Endothelial cell of umbilical vein (primary cell): ENCODE measurements around the gene RBM4. TPM values are rescaled to one million over a fixed set of nuclear protein-coding genes. Genes with fewer than 3 reads are reported as not detected.

Source experiments
- BruUV-seq: library from RNA; stranded (reverse); fragments of 400-500 nt; replicated peaks from 2 replicates; lab custom pipeline; 2021; lab: Mats Ljungman, UMichigan
- CTCF ChIA-PET: fragments of 300-600, 350-600 bp; sonication (Branson Sonifier 250); formaldehyde crosslinking; loops from one replicate; lab custom pipeline; 2021; ENCODE audit warnings: antibody characterized with exemption, inconsistent platforms; lab: Charles Lee
- POLR2A ChIA-PET: fragments of 300-600, 350-600 bp; sonication (Branson Sonifier 250); formaldehyde crosslinking; loops from one replicate; lab custom pipeline; 2021; ENCODE audit warnings: antibody characterized with exemption, inconsistent platforms; lab: Charles Lee
- DNase-seq: peaks from one replicate; pipeline ENCODE4 v3.0.0-alpha.2; 2011; ENCODE audit warnings: low read depth, low spot score
- FAIRE-seq: peaks from 2 replicates; lab custom pipeline; 2011; peaks lifted over from hg19 to GRCh38; lab: Jason Lieb, UNC
- H2AFZ ChIP-seq: 2 replicates; pipeline ENCODE4 v1.6.0; 2012; ENCODE audit warnings: low read depth, low read length, control low read depth, inconsistent platforms
- H3K27ac ChIP-seq: 2 replicates; pipeline ENCODE4 v1.5.1; 2011; ENCODE audit warnings: low read depth, mild to moderate bottlenecking, control low read depth, low read length, moderate library complexity; ENCODE audit not compliant: insufficient read depth
- H3K27me3 ChIP-seq, 2 experiments: 2 replicates each; pipeline versions ENCODE4 v1.6.0 to v1.6.1; 2011; ENCODE audit warnings: low read length in 2 of 2, mixed read lengths in 1 of 2; ENCODE audit not compliant: control insufficient read depth in 2 of 2, insufficient read depth in 2 of 2
- H3K36me3 ChIP-seq, 2 experiments: 2 replicates in 1 of 2; 3 replicates in 1 of 2; pipeline ENCODE4 v1.5.1; 2011; ENCODE audit warnings: low read length in 2 of 2, mild to moderate bottlenecking in 1 of 2, moderate library complexity in 1 of 2; ENCODE audit not compliant: control insufficient read depth in 2 of 2, insufficient read depth in 2 of 2; ENCODE audit errors: extremely low read depth in 1 of 2
- H3K4me1 ChIP-seq: 3 replicates; pipeline ENCODE4 v1.5.1; 2011; ENCODE audit warnings: mild to moderate bottlenecking, low read length; ENCODE audit not compliant: control insufficient read depth, insufficient read depth; ENCODE audit errors: extremely low read depth
- H3K4me2 ChIP-seq: 2 replicates; pipeline ENCODE4 v1.6.1; 2011; ENCODE audit warnings: low read length, control low read depth, mixed read lengths; ENCODE audit not compliant: insufficient read depth
- H3K4me3 ChIP-seq, 3 experiments: fragments of 200-600 bp in 1 of 3; sonication (generic), shearing (Covaris generic) in 1 of 3; replicated peaks in 1 of 3; 2 replicates each; pipeline ENCODE4 v1.5.1; 2011 to 2016; ENCODE audit warnings: control low read depth in 3 of 3, low read length in 3 of 3, mild to moderate bottlenecking in 2 of 3, inconsistent platforms in 1 of 3, low read depth in 1 of 3, moderate library complexity in 1 of 3; ENCODE audit not compliant: insufficient read depth in 1 of 3
- H3K79me2 ChIP-seq: 2 replicates; pipeline ENCODE4 v1.6.0; 2012; ENCODE audit warnings: low read length, inconsistent platforms; ENCODE audit not compliant: control insufficient read depth, insufficient read depth
- H3K9ac ChIP-seq: replicated peaks from 2 replicates; pipeline ENCODE3; 2011; ENCODE audit warnings: low read length, control low read depth; ENCODE audit not compliant: insufficient read depth; ENCODE audit errors: extremely low read depth
- H3K9me1 ChIP-seq: replicated peaks from 3 replicates; pipeline ENCODE4 v1.6.0; 2011; ENCODE audit warnings: mild to moderate bottlenecking, low read length; ENCODE audit not compliant: control insufficient read depth, insufficient read depth; ENCODE audit errors: extremely low read depth
- H3K9me3 ChIP-seq: replicated peaks from 2 replicates; pipeline ENCODE4 v1.5.1; 2012; ENCODE audit warnings: low read length, inconsistent platforms; ENCODE audit not compliant: control insufficient read depth, insufficient read depth
- H4K20me1 ChIP-seq: replicated peaks from 2 replicates; pipeline ENCODE3; 2011; ENCODE audit warnings: mild to moderate bottlenecking, low read length; ENCODE audit not compliant: control insufficient read depth, insufficient read depth; ENCODE audit errors: extremely low read depth
- EZH2 ChIP-seq: IDR thresholded peaks from 2 replicates; pipeline ENCODE4 v1.6.1; 2012; ENCODE audit warnings: borderline replicate concordance, low read depth, mild to moderate bottlenecking, moderate library complexity, low read length, inconsistent platforms; ENCODE audit not compliant: severe bottlenecking
- FOS ChIP-seq: IDR thresholded peaks from 2 replicates; pipeline ENCODE4 v1.6.1; 2011; ENCODE audit warnings: mild to moderate bottlenecking, low read length, moderate library complexity, borderline replicate concordance; ENCODE audit not compliant: insufficient read depth
- GATA2 ChIP-seq: IDR thresholded peaks from 2 replicates; pipeline ENCODE4 v1.7.0; 2011; ENCODE audit warnings: low read depth, mild to moderate bottlenecking, moderate library complexity, mixed read lengths, low read length; ENCODE audit not compliant: insufficient read length, insufficient read depth
- JUN ChIP-seq: IDR thresholded peaks from 2 replicates; pipeline ENCODE4 v1.6.1; 2011; ENCODE audit warnings: borderline replicate concordance, low read depth; ENCODE audit not compliant: insufficient read length, insufficient read depth
- MYC ChIP-seq: IDR thresholded peaks from one replicate; pipeline ENCODE4 v1.6.1; 2011; ENCODE audit warnings: mild to moderate bottlenecking, low read depth, low read length
- POLR2A ChIP-seq: IDR thresholded peaks from 2 replicates; pipeline ENCODE4 v1.6.1; 2012; ENCODE audit warnings: low read depth, mild to moderate bottlenecking, control low read depth, low read length
- POLR2AphosphoS5 ChIP-seq: IDR thresholded peaks from 2 replicates; pipeline ENCODE4 v1.6.1; 2012; ENCODE audit warnings: low read depth, mild to moderate bottlenecking, control low read depth, low read length, moderate library complexity; ENCODE audit not compliant: insufficient read depth
- dilution Hi-C: fragments of 300-500 bp; cut with MboI; formaldehyde crosslinking; loops from one replicate; pipeline ENCODE4 v1.15.0; 2019; ENCODE audit warnings: low sequenced_read_pairs; ENCODE audit not compliant: extremely low pct_ligation_motif_present
- intact Hi-C: fragments of 100-400 bp; cut with micrococcal nuclease; formaldehyde crosslinking; loops from one replicate; pipeline ENCODE4 v1.10.0; 2022
- polyA plus RNA-seq, 4 experiments: library from polyadenylated mRNA; depleted of rRNA in 3 of 4; stranded (reverse) in 3 of 4; unstranded in 1 of 4; fragments of >200 nt; gene quantifications; 2 replicates each; pipeline versions ENCODE4 v1.2.1 to v1.2.3, GENCODE V29; 2011 to 2012; ENCODE audit warnings: missing spikeins in 1 of 4
- total RNA-seq: library from RNA; stranded (reverse); gene quantifications from 2 replicates; pipeline ENCODE4 v1.2.3, GENCODE V29; 2021
- TF ChIP-seq, protein P1 (sequence below), 2 donors: IDR thresholded peaks; 1 replicate in 1 of 2; 2 replicates in 1 of 2; pipeline ENCODE4 v1.5.1; 2011; ENCODE audit warnings: low read length in 2 of 2, mild to moderate bottlenecking in 2 of 2, moderate library complexity in 2 of 2, control low read depth in 1 of 2, inconsistent platforms in 1 of 2, low read depth in 1 of 2; ENCODE audit not compliant: insufficient read depth in 1 of 2; ENCODE audit errors: extremely low read depth in 1 of 2
- TF ChIP-seq, protein P2 (sequence below): IDR thresholded peaks from 2 replicates; pipeline ENCODE4 v1.6.1; 2011; ENCODE audit not compliant: insufficient read depth, insufficient read length

RBM4 gene
- total and polyA plus RNA-seq, 2 donors (not counting 3 experiments of a cell fraction or from before 2014, with no cell fraction given) = 153 to 361 TPM

DNA sequence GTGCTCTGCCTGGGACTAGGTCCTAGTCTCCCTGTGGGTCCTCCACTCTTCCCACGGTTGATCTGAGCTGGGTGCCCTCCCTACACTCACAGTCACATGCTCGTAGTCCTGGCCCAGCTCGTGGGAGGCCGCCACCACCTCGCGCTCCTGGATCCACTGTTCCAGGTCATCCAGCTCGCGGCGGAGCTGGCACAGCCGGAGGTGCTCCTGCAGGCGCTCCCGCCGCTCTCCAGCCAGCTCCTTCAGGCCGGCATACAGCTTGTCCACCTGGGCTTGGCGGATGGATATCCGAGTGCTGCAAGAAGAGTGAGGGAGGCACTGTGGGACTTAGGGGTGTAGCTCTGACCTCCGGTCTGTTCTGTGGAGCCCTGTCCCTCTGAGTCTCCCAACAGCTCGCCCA lies 53.9 kb downstream of the RBM4 start:
- no peaks in the 10 kb centered on the region for H3K9me3 ChIP-seq
- FAIRE-seq (no peak), DNase-seq (no peak)
- H3K36me3 ChIP-seq = no peaks in the 10 kb centered on the region
- intact Hi-C loops = loop anchor here (5.0 kb wide), 1 partner anchor 55 kb away; no protein-coding TSS in a partner anchor
- no peaks in the 10 kb centered on the region for H3K79me2 ChIP-seq
- H3K9me1 ChIP-seq = no peaks in the 10 kb centered on the region
- H4K20me1 ChIP-seq = no peaks in the 10 kb centered on the region
- H3K9ac ChIP-seq = no peak overlapping the region
- no peak overlapping the region for H2AFZ ChIP-seq
- H3K4me3 ChIP-seq = no peak overlapping the region
- no peak for TF ChIP-seq EZH2
- TF ChIP-seq, protein P1, sequence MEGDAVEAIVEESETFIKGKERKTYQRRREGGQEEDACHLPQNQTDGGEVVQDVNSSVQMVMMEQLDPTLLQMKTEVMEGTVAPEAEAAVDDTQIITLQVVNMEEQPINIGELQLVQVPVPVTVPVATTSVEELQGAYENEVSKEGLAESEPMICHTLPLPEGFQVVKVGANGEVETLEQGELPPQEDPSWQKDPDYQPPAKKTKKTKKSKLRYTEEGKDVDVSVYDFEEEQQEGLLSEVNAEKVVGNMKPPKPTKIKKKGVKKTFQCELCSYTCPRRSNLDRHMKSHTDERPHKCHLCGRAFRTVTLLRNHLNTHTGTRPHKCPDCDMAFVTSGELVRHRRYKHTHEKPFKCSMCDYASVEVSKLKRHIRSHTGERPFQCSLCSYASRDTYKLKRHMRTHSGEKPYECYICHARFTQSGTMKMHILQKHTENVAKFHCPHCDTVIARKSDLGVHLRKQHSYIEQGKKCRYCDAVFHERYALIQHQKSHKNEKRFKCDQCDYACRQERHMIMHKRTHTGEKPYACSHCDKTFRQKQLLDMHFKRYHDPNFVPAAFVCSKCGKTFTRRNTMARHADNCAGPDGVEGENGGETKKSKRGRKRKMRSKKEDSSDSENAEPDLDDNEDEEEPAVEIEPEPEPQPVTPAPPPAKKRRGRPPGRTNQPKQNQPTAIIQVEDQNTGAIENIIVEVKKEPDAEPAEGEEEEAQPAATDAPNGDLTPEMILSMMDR (IDR thresholded peaks at IDR 0.05; ENCODE audit: extremely low read depth in 1 of 2, insufficient read depth in 1 of 2, low read depth in 1 of 2, low read length in 2 of 2) = no peak
- ChIA-PET POLR2A (no interaction called here), CTCF (interaction anchor here (0.7 to 2.8 kb wide), 3 partner anchors 141 to 284 kb away, joined by 3 to 26 read pairs (median 10); no protein-coding TSS in a partner anchor)
- no peaks in the 10 kb centered on the region for H3K4me1 ChIP-seq
- H3K27me3 ChIP-seq = no peaks in the 10 kb centered on the region
- H3K27ac ChIP-seq = no peak overlapping the region
- no peak overlapping the region for H3K4me2 ChIP-seq
- dilution Hi-C loops = no loop called here
- BruUV-seq = no TSS peak

GRCh38 chr11:66692871-66693331 lies 54.4 kb downstream of the RBM4 start:
- BruUV-seq = TSS peak; percentile 25
- no peak for DNase-seq
- Histone ChIP-seq H3K79me2 (no peaks in the 10 kb centered on the region), H4K20me1 (no peaks in the 10 kb centered on the region), H3K4me3 (no peak overlapping the region), H3K4me2 (no peak overlapping the region), H2AFZ (no peak overlapping the region), H3K36me3 (no peaks in the 10 kb centered on the region), H3K27me3 (no peaks in the 10 kb centered on the region), H3K4me1 (no peaks in the 10 kb centered on the region), H3K9me1 (no peaks in the 10 kb centered on the region), H3K9me3 (no peaks in the 10 kb centered on the region), H3K27ac (no peak overlapping the region), H3K9ac (no peak overlapping the region)
- TF ChIP-seq POLR2A = no peak
- TF ChIP-seq, protein P1 (IDR thresholded peaks at IDR 0.05; ENCODE audit: extremely low read depth in 1 of 2, insufficient read depth in 1 of 2, low read depth in 1 of 2, low read length in 2 of 2) = no peak
- TF ChIP-seq POLR2AphosphoS5 = no peak
- TF ChIP-seq JUN = no peak
- no peak for TF ChIP-seq EZH2
- no peak for TF ChIP-seq FOS
- no peak for TF ChIP-seq MYC
- TF ChIP-seq, protein P2, sequence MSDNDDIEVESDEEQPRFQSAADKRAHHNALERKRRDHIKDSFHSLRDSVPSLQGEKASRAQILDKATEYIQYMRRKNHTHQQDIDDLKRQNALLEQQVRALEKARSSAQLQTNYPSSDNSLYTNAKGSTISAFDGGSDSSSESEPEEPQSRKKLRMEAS = no peak
- TF ChIP-seq GATA2 = no peak
- ChIA-PET CTCF (interaction anchor here (0.7 to 2.8 kb wide), 5 partner anchors 12 to 283 kb away, joined by 3 to 26 read pairs (median 3); no protein-coding TSS in a partner anchor), POLR2A (no interaction called here)
- no peak for FAIRE-seq
- dilution Hi-C loops (no loop called here), intact Hi-C loops (loop anchor here (5.0 kb wide), 1 partner anchor 54 kb away; no protein-coding TSS in a partner anchor)
